Stimulated activated CD8-positive, alpha-beta memory T cell treated with anti-CD3 and anti-CD28 coated beads, Interleukin-7, amount 100 ng/mL, for 24 hours (primary cell): ENCODE results near the gene BCAP31.
"Not testable (repeated sequence)": the region's sequence is repeated elsewhere in the genome, so short reads cannot be mapped to it uniquely, and the experiment has no call there.

Experiments used
- DNase-seq: peaks from one replicate; pipeline ENCODE4 v3.0.0-alpha.2; 2020; ENCODE audit warnings: low read depth

The BCAP31 gene

GRCh38 chrX:153709726-153710674 lies 14.2 kb downstream of the BCAP31 start:
- DNase-seq = no peak

DNA sequence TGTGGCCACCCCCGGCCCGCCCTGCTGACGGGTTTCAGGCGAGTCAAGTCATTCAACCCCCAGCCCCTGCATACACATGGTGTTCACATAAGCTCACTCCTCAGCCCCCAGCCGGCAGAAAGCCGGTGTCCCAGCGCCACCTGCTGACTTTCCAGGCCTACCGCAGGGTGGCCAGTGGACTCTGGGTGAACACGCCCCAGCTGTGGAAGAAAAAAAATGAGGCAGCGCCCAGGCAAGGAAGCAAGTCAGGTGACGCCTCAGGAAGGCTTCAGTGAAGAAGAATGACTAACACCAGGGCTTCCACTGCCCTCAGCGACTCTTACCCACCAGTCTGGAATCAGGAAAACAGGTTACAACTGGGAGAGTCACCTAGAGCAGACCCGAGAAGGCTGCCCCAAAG lies 15.8 kb downstream of the BCAP31 start:
- no peak for DNase-seq

- no peak for DNase-seq
These were observed 16.8 kb downstream of the BCAP31 start for GRCh38 chrX:153707406-153707805.

- DNase-seq = no peak
These were observed 17.4 kb downstream of the BCAP31 start for GRCh38 chrX:153706799-153707198.

- DNase-seq = not testable (repeated sequence)
These were observed 18.7 kb downstream of the BCAP31 start for GRCh38 chrX:153705403-153706060.

- not testable (repeated sequence) for DNase-seq
These were observed 19.4 kb downstream of the BCAP31 start for GRCh38 chrX:153704631-153705402.

GRCh38 chrX:153704021-153704526 lies 20.1 kb downstream of the BCAP31 start:
- no peak for DNase-seq

GRCh38 chrX:153703036-153703370 lies 21.2 kb downstream of the BCAP31 start:
- no peak for DNase-seq

DNA sequence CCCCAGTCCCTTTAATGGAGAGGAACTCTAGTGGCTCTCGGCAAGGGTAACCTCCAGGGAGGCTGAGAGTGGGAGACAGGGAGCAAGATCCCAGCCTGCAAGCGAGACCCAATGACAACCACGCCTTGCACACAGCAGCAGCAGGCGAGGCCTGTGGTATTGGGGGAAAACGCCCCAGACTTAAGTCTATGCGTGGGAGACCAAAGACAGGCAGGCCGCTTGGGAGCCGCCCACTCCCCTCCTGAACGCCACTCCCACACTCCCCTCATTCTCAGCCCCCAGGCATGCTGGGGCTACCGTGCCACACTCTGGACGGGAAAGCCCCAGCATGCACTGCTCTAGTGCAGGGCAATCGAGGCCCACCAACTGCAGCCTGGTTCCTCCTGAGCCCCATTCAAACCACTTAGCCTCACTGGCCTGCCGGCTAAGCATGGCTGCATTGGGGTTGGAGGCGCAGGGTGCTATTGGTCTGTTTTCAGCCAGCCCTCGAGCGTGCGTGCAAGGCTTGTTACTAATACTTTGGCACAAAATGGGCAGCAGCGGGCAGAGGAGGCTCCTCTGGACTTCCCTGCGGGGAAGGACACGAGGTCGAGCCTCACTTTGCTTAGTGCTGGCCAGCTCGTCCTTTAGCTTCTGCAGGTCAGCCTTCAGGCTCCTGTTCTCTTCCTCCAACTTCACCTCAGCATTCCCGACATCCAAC lies 21.7 kb downstream of the BCAP31 start:
- no peak for DNase-seq

DNA sequence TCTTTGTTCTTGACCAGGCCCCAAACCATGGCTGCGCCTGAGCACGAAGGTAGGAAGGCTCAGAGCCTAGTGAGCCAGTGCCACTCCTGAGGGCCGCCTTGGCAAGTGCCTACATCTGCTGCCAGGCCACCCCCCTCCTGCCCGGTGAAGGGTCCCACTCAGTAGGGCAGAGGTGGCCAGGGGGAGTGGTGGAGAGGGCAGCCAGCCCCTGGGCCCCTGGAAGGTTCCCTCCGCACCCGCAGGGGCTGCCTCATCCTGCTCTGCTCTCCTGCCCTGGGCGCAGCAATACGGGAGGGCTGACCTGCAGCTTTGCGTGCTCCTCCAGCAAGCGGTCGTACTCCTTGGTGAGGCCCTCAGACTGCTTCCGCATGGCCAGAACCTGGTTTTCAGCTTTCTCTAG lies 22.5 kb downstream of the BCAP31 start:
- DNase-seq = no peak

- no peak for DNase-seq
These were observed 23.2 kb downstream of the BCAP31 start for GRCh38 chrX:153700967-153701366.

- no peak for DNase-seq
These were observed 23.7 kb downstream of the BCAP31 start for GRCh38 chrX:153700376-153700945.

DNA sequence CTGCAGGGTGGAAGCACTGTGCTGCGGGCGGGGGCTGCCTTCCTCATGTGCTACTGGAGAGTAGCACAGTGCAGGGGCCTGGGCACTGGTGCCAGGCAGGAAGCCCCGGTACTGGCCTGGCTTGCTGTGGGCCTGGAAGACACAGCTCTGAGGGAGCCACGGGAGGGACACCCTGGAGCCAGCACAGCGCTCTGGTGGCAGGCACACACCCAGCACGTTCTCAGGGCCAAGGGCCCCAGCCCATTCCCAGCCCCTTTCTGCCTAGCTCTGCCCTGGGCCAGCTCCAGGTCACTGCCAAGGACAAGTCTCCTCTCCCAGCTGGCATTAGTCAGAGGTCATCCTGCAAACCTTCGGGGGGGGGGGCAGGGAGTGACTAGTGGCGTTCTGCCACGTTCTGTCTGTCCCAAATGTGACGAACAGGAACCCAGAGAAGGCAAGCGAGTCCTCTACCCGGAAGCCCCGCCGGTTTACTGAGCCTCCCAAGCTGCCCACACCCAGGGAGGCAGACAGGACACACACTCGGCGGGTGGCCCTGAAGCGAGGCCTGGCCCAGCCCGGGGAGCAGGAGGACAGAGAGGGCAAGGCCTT lies 24.3 kb downstream of the BCAP31 start:
- not testable (repeated sequence) for DNase-seq

- DNase-seq = not testable (repeated sequence)
These were observed 24.9 kb downstream of the BCAP31 start for GRCh38 chrX:153699210-153699783.

GRCh38 chrX:153697924-153698865 lies 26.0 kb downstream of the BCAP31 start:
- DNase-seq = no peak

GRCh38 chrX:153696986-153697722 lies 27.0 kb downstream of the BCAP31 start:
- DNase-seq = not testable (repeated sequence)

- not testable (repeated sequence) for DNase-seq
These were observed 27.6 kb downstream of the BCAP31 start for GRCh38 chrX:153696538-153696937.

DNA sequence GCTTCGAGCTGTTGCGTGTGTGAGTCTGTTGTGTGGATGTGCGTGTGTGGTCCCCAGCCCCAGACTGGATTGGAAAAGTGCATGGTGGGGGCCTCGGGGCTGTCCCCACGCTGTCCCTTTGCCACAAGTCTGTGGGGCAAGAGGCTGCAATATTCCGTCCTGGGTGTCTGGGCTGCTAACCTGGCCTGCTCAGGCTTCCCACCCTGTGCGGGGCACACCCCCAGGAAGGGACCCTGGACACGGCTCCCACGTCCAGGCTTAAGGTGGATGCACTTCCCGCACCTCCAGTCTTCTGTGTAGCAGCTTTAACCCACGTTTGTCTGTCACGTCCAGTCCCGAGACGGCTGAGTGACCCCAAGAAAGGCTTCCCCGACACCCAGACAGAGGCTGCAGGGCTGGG lies 28.1 kb downstream of the BCAP31 start:
- DNase-seq = no peak
